Adrenal gland (tissue), 12 donors: ENCODE data around the gene TNS2. TPM values are rescaled to one million over a fixed set of nuclear protein-coding genes. Genes with fewer than 3 reads are reported as not detected.

Experiments
- DNase-seq, 7 donors: peaks; one replicate each; pipeline ENCODE4 v3.0.0-alpha.2; 2019 to 2020
- H3K27ac ChIP-seq, 5 donors: fragments of 200-600 bp; sonication (generic) in 4 of 5; 1 replicate in 3 of 5; 2 replicates in 2 of 5; pipeline versions ENCODE4 v1.5.1 to v1.8.0; 2016 to 2020; ENCODE audit warnings: mild to moderate bottlenecking in 1 of 5
- H3K27me3 ChIP-seq: fragments of 200-600 bp; 2 replicates; pipeline ENCODE4 v1.8.0; 2021
- H3K36me3 ChIP-seq, 2 donors: fragments of 200-600 bp; replicated peaks in 1 of 2; 1 replicate in 1 of 2; 2 replicates in 1 of 2; pipeline versions ENCODE4 v1.5.1 to v1.8.0; 2018 to 2022
- H3K4me1 ChIP-seq, 2 donors: fragments of 200-600 bp; replicated peaks in 1 of 2; 1 replicate in 1 of 2; 2 replicates in 1 of 2; pipeline versions ENCODE4 v1.5.1 to v1.8.0; 2018 to 2021
- H3K4me3 ChIP-seq, 4 donors: fragments of 200-600 bp; sonication (generic) in 3 of 4; one replicate each; pipeline ENCODE4 v1.5.1; 2016 to 2018
- H3K9me3 ChIP-seq, 3 donors: fragments of 200-600 bp; sonication (generic) in 1 of 3; replicated peaks in 1 of 3; 1 replicate in 2 of 3; 2 replicates in 1 of 3; pipeline versions ENCODE4 v1.5.1 to v1.8.0; 2016 to 2021
- POLR2A ChIP-seq, 2 donors: fragments of 450-650 bp; IDR thresholded peaks; one replicate each; pipeline ENCODE4 v1.6.1; 2017; ENCODE audit warnings: antibody characterized with exemption in 2 of 2, mild to moderate bottlenecking in 2 of 2, moderate library complexity in 1 of 2
- WGBS, 4 donors: extraction: QIAGEN DNeasy Blood & Tissue Kit in 2 of 4; methylation state at CpG; one replicate each; pipeline versions ENCODE4 v1.1.5 to v1.1.7; 2013 to 2017; 5-methylcytosine and 5-hydroxymethylcytosine counted together
- intact Hi-C, 2 donors: fragments of 100-400 bp; cut with DNase I; formaldehyde crosslinking; loops; one replicate each; pipeline versions ENCODE4 v1.14.1 to v1.15.0; 2022 to 2023
- polyA plus RNA-seq, 3 donors: library from polyadenylated mRNA; stranded (reverse); fragments of 200-250 nt in 2 of 3; fragments of 350-450 nt in 1 of 3; fragmentation: Illumina TruSeq in 1 of 3; extraction: RNeasy Lipid Tissue Mini Kit (QIAGEN cat#74804) in 1 of 3; gene quantifications; one replicate each; pipeline ENCODE4 v1.2.3, GENCODE V29; 2013 to 2014
- total RNA-seq, 9 donors: library from RNA; depleted of rRNA in 4 of 9; stranded (reverse); fragments of >200 nt in 4 of 9; fragments of 120-200 nt in 1 of 9; fragmentation: NEBNext Ultra II Directional in 1 of 9; extraction: Animal tissue kit (Norgen Biotek cat#: 25700) in 1 of 9; gene quantifications; one replicate each; pipeline versions ENCODE4 v1.1.0 to v1.2.4, GENCODE V29; 2013 to 2023
- TF ChIP-seq, protein P1 (sequence below), 6 experiments: fragments of 450-650 bp in 4 of 6; fragments of 200-600 bp in 2 of 6; sonication (generic) in 1 of 6; IDR thresholded peaks; 1 replicate in 5 of 6; 2 replicates in 1 of 6; pipeline versions ENCODE4 v1.5.1 to v1.8.0; 2016 to 2021; ENCODE audit warnings: antibody characterized with exemption in 6 of 6, mild to moderate bottlenecking in 2 of 6, moderate library complexity in 1 of 6
- donor health status: healthy with polysubstance abuse.
- donor health status: Bipolar disorder and iron deficiency.
- donor health status: DM: yes; HTN: yes; CAD: no.
- donor health status: DM: no; HTN: no; CAD: no.
- donor health status: DM: no; HTN: no; CAD: no.
- donor health status: DM: yes; HTN: yes; CAD: no.

Gene TNS2
- total and polyA plus RNA-seq, 12 donors: 21.8 to 1,019 (median 175) TPM

DNA sequence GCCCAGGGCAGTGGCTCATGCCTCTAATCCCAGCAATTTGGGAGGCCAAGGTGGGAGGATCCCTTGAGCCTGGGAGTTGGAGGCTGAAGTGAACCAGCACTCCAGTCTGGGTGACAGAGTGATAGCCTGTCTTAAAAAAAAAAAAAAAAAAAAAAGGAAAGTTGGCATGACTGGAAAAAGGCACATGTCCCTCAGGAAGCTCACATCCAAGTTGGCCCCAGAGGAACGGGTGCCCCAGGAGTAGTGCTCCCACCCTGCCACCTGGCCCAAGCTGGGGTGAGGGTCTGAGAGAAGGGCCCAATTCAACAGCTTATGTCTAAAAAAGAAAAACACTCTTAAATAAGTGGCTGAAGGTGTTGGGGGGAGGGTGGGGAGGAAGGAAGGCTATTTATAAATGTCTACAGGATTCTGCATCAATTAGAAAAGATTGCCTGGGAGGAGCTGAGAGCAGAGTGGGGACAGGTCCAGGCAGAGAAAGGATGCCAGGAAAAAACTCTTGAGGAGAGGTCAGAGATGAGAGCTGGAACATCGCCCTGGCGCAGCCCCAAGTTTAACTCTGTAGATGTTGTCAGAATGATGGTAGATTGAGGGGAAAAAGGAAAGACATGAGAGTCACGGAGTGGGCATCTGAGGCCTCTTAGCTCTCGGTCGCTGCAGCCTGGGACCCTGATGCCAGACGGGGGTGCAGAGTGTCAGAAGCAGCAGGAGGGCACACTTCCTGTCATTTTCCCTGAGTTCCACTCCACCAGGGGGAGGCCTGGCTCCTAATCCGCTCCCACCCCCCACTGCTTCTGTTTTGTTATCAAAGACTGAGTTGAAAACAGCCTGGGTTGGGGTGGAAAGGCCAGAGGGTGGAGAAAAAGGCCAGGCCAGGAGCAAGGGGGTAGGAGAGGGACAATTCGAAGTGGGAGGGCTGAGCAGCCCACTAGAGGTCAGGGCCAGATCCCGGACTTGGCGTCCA is 22.0 kb downstream of the TNS2 start:
- Histone ChIP-seq H3K27ac (peak overlapping the region in 2 of 5 donors; percentile 71 to 83), H3K36me3 (peaks cover 0 to 28% of the 10 kb centered on the region in 2 donors), H3K4me1 (peaks cover 25 to 53% of the 10 kb centered on the region in 2 donors), H3K27me3 (no peaks in the 10 kb centered on the region), H3K4me3 (no peak overlapping the region), H3K9me3 (no peaks in the 10 kb centered on the region)
- TF ChIP-seq, protein P1, sequence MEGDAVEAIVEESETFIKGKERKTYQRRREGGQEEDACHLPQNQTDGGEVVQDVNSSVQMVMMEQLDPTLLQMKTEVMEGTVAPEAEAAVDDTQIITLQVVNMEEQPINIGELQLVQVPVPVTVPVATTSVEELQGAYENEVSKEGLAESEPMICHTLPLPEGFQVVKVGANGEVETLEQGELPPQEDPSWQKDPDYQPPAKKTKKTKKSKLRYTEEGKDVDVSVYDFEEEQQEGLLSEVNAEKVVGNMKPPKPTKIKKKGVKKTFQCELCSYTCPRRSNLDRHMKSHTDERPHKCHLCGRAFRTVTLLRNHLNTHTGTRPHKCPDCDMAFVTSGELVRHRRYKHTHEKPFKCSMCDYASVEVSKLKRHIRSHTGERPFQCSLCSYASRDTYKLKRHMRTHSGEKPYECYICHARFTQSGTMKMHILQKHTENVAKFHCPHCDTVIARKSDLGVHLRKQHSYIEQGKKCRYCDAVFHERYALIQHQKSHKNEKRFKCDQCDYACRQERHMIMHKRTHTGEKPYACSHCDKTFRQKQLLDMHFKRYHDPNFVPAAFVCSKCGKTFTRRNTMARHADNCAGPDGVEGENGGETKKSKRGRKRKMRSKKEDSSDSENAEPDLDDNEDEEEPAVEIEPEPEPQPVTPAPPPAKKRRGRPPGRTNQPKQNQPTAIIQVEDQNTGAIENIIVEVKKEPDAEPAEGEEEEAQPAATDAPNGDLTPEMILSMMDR (IDR thresholded peaks at IDR 0.05): peak in 1 of 6 experiments; percentile 13
- no peak for TF ChIP-seq POLR2A (IDR thresholded peaks at IDR 0.05)
- peak in 6 of 7 donors; percentile 73 to 88 (median 80) for DNase-seq
- 43 to 49% (median 47%) methylated on average over 11 of the region's 11 CpGs for WGBS, 4 donors
- intact Hi-C loops: no loop called here

DNA sequence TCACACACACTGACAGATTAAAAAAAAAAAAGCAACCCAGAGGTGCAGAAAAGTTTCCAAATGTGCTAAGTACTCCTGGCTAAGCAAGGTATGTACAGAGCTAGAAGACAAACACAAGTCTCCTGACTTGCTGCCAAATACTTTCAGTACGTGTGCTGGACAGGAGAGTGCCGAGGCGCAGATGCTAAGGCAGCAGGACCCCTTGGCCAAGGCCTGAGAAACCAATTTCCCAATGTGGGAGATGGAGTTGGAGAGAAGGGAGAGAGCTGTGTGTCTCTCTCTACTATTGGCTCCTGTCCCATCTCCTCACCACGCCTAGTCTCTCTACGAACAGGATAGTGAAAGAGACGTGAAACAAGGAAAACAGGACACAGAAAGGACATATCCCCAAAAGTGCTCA is 24.0 kb downstream of the TNS2 start:
- intact Hi-C loops: no loop called here
- Histone ChIP-seq H3K27me3 (no peaks in the 10 kb centered on the region), H3K27ac (peak overlapping the region in 2 of 5 donors; percentile 41 to 60), H3K4me1 (peaks cover 25 to 66% of the 10 kb centered on the region in 2 donors), H3K9me3 (no peaks in the 10 kb centered on the region), H3K4me3 (no peak overlapping the region), H3K36me3 (peaks cover 0 to 31% of the 10 kb centered on the region in 2 donors)
- 71 to 79% (median 76%) methylated on average over 6 of the region's 6 CpGs for WGBS, 4 donors
- DNase-seq: peak in 1 of 7 donors; percentile 49
- TF ChIP-seq POLR2A (IDR thresholded peaks at IDR 0.05): no peak
- TF ChIP-seq, protein P1 (IDR thresholded peaks at IDR 0.05): no peak

DNA sequence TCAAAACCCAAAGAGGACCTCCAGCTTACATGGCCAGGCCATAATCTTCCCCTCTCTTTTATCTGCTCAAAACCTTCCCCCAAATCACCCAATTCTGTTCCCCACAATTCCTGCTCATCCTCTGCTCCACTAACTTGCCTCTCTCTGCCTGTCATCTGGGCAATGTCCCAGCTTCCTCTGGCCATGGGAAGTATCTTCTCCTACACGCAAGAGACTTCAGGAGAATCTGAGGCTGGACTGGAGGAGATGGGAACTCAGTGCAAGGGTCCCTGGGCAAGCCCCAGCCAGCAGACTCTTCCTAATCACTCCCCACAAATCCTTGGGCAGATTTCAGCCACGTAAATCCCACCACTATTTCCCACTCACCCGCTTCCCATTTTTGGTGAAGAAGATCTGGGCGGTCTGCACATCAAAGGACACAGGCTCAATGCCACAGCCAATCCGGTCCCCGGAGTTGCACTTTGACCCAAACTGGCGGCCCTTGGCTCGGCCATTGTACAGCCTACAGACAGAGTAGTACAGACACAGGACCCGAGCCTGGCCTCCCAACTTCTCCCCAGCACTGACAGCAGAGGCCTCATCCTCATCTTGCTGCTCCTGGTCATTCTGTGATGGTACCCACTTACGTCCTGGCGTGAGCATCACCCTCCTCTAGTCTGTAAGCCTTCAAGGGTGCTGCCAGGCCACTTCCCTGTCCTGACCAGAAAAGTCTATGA is 24.6 kb downstream of the TNS2 start:
- Histone ChIP-seq H3K27ac (peak overlapping the region in 2 of 5 donors; percentile 41 to 60), H3K4me3 (no peak overlapping the region), H3K4me1 (peaks cover 25 to 60% of the 10 kb centered on the region in 2 donors), H3K36me3 (peaks cover 0 to 31% of the 10 kb centered on the region in 2 donors), H3K9me3 (no peaks in the 10 kb centered on the region), H3K27me3 (no peaks in the 10 kb centered on the region)
- 90 to 92% (median 91%) methylated on average over 11 of the region's 11 CpGs for WGBS, 4 donors
- DNase-seq: peak in 1 of 7 donors; percentile 53
- no peak for TF ChIP-seq POLR2A (IDR thresholded peaks at IDR 0.05)
- TF ChIP-seq, protein P1 (IDR thresholded peaks at IDR 0.05): no peak
- intact Hi-C loops: no loop called here

DNA sequence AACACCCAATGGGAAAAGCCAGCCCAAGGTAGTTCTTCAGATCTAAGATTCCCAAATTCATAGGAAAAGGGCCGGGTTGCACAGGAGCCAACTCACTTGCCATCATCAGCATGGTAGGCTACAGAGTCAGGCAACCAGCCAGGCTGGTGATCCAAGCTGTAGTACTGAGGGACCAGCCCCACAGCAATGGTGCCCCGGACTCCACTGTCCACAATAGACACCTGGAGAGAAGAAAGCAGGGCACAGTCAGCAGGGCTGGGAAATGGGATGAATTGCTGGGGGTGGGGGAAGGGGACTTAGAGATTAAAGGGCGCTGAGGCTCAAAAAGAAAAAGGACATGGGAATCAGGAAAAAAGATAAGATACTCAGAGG is 25.1 kb downstream of the TNS2 start:
- Histone ChIP-seq H3K27me3 (no peaks in the 10 kb centered on the region), H3K27ac (peak overlapping the region in 2 of 5 donors; percentile 41 to 62), H3K4me1 (peaks cover 27 to 60% of the 10 kb centered on the region in 2 donors), H3K36me3 (peaks cover 0 to 31% of the 10 kb centered on the region in 2 donors), H3K9me3 (no peaks in the 10 kb centered on the region), H3K4me3 (no peak overlapping the region)
- 80 to 94% (median 90%) methylated on average over 3 of the region's 3 CpGs for WGBS, 4 donors
- peak in 1 of 7 donors; percentile 49 for DNase-seq
- no peak for TF ChIP-seq POLR2A (IDR thresholded peaks at IDR 0.05)
- TF ChIP-seq, protein P1 (IDR thresholded peaks at IDR 0.05): no peak
- intact Hi-C loops: no loop called here
